ENCODE data around the gene ANKRD10.

Gene ANKRD10

GRCh38 chr13:110916301-110917142 lies 1.7 kb upstream of the ANKRD10 start:
- in situ Hi-C loops (cut with MboI; ENCODE audit: low sequenced_read_pairs), result no loop called here

- in situ Hi-C loops (cut with MboI; ENCODE audit: low sequenced_read_pairs), result no loop called here
Observed at GRCh38 chr13:110915874-110916206, 971 bp upstream of the ANKRD10 start.

DNA sequence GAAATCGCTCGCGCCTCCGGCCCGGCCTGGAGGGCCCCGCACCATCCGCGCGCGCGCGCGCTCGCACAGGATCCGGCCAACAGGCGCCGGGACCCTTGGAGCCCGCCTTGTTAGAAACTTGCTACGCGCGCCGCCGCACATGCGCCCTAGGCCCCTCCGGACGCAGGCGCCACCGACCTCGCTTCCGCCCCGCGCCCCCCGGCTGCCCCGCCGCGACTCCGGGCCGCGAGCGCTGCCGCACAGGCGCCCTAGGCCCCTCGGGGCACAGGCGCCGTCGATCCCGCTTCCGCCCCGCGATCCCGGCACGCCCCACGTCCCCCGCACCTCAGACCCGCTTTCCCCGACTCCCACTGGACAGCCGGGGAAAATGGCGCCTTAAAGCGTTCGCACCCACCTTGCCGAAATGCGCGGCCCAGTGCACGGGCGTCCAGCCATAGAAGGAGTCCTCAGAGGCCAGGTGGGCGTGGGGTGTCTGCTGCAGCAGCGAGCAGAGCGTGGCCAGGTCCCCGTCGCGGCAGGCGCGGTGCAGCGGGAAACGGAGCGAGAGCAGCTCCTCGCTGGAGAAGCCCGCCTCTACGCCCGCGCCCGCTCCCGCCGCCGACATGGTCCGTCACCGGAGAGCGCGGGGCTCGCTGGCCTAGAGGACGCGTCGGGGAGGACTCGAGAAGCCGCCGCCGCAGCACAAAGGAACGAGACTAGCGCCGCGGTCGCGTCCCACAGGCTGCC lies 375 bp downstream of the ANKRD10 start:
- in situ Hi-C loops (cut with MboI; ENCODE audit: low sequenced_read_pairs), result no loop called here

DNA sequence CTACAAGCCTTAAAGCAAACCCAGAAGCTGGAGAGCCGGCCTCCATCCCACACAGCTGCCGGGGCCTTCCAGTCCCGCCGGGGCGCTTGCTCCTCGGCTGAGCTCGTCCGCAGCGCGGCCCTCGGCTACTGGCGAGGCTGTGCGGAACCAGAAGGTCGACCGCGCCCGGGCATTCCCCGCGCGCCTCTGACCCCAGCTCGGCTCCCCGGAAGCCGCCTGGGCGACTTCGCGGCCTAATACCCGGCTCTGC lies 863 bp downstream of the ANKRD10 start:
- in situ Hi-C loops (cut with MboI; ENCODE audit: low sequenced_read_pairs), result no loop called here

- in situ Hi-C loops (cut with MboI; ENCODE audit: low sequenced_read_pairs), result no loop called here
Observed at GRCh38 chr13:110913322-110914080, 1.4 kb downstream of the ANKRD10 start.

GRCh38 chr13:110912651-110913051 lies 2.2 kb downstream of the ANKRD10 start:
- in situ Hi-C loops (cut with MboI; ENCODE audit: low sequenced_read_pairs), result no loop called here

DNA sequence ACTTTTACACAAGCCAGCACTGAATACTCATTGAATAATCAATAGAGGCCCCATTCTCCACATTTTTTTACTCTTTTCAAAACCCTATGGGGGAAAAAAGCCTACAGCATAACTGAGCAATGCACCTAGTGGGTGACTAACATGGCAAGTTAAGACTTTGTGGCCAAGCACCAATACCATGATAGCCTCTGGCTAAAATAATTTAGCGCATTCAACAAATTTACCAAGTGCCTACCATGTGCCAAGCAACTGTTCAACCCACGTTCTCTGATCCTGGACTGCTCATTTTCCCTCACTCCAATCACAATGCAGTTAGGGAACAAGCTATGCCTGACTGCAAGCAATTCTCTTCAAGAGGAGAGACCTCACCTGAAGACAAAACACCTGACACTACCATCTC lies 3.0 kb downstream of the ANKRD10 start:
- in situ Hi-C loops (cut with MboI; ENCODE audit: low sequenced_read_pairs), result no loop called here

DNA sequence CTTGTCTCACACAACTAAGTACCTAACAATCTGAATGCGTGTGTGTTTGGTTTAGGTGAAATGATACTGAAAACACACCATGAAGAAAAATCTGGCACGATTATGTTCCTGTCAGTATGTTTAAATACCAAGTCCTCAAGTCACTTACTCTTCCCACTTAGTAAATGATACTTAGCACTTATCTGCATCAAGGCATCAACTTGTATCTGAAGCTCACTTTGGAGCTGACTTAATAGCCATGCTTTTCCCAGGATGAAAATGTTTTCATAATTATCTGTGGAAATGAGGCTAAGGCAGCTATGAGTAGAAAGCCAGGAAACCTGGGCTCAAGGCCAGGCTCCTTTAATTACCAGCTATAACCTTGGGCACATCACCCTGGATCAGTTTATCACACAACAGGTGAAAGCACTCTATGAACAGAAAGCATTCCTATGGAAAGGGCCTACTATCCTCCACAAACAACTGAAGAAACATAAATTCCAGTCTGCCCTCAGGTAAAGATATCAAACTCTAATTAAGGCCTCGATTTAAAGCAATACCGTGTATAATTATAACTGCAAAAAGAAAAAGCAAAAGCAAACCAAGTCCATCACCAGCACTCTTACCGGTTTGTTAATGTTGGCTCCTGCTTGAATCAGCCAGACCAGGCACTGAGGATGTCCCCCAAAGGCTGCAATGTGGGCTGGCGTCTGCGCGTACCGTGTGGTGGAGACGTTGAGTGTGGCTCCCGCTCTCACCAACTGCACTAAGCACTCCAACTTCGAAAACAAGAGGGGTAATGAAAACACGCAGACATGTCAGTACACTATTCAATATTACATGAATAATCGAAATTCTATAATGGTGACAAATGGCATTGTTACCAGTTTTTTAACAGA lies 4.6 kb downstream of the ANKRD10 start:
- in situ Hi-C loops (cut with MboI; ENCODE audit: low sequenced_read_pairs), result no loop called here

- in situ Hi-C loops (cut with MboI; ENCODE audit: low sequenced_read_pairs), result no loop called here
Observed at GRCh38 chr13:110907951-110908898, 6.6 kb downstream of the ANKRD10 start.

DNA sequence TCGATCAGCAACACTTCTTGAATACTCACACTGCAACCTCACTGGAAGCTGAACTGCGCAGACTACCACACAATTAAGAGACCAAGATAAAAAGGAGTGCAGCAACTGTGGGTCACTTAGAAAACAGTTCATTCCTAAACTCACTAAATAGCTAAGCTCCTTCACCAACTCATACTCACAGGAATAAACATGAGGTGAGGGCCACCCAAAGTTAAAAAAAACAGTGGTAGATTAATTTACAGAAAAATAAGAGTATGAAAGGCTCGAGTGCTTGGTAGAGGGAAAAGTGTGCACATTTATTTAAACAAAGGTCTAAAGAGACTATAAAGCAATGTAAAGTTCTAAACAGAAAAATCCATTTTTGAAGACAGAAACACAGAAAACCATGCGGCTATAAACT lies 7.6 kb downstream of the ANKRD10 start:
- in situ Hi-C loops (cut with MboI; ENCODE audit: low sequenced_read_pairs), result no loop called here

DNA sequence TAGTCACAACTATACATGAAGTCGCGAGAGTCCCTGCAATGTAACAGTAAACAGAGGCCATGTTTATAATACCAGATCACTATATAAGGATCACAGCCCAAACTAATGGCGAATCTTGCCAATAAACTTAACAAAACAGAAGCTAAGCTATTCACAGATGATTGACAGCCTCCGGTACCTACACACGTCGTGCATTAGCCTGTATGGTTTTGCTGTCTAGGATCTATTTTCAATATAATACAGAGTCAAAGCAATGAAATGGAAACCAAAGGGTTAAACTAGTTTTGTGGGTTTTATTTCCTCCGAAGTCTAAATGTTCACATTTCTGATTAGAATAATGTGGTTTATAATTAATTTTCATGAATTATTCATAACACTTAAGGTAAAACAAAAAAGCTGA lies 10.1 kb downstream of the ANKRD10 start:
- in situ Hi-C loops (cut with MboI; ENCODE audit: low sequenced_read_pairs), result no loop called here

GRCh38 chr13:110902370-110902769 lies 12.5 kb downstream of the ANKRD10 start:
- in situ Hi-C loops (cut with MboI; ENCODE audit: low sequenced_read_pairs), result no loop called here

DNA sequence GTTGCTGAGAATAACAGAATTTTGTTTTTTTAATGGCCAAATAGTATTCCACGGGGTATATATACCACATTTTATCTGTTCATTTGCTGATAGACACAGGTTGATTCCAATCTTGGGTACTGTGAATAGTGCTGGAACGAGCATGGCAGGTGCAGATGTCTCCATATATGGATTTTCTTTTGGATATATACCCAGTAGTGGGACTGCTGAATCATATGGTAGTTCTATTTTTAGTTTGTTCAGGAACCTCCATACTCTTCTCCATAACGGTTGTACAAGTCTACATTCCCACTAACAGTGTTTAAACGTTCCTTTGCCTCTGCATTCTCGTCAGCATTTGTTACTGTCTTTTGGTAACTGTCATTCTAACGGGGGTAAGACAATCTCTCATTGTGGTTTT lies 17.3 kb downstream of the ANKRD10 start:
- in situ Hi-C loops (cut with MboI; ENCODE audit: low sequenced_read_pairs), result no loop called here

- in situ Hi-C loops (cut with MboI; ENCODE audit: low sequenced_read_pairs), result no loop called here
Observed at GRCh38 chr13:110897014-110897413, 17.9 kb downstream of the ANKRD10 start.

GRCh38 chr13:110894086-110894485 lies 20.8 kb downstream of the ANKRD10 start:
- in situ Hi-C loops (cut with MboI; ENCODE audit: low sequenced_read_pairs), result no loop called here

DNA sequence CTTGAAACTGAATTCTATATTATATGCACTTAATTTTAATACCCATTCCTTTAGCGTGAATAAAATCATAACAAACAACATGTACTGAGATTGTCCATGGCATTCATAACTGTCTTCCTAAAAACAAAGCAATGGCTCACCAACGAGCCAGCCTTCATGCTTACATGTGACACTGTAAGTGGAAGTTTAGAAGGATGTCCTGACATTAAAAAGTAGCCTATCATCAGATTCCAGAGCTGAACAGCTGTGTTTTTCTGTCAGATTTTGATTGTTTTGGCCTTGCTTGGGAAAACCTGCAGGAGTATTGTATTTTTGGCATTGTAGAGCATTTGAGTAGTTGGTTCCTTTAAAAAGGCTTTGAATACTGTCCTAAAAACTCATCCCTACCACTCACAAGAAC lies 21.3 kb downstream of the ANKRD10 start:
- in situ Hi-C loops (cut with MboI; ENCODE audit: low sequenced_read_pairs), result no loop called here

DNA sequence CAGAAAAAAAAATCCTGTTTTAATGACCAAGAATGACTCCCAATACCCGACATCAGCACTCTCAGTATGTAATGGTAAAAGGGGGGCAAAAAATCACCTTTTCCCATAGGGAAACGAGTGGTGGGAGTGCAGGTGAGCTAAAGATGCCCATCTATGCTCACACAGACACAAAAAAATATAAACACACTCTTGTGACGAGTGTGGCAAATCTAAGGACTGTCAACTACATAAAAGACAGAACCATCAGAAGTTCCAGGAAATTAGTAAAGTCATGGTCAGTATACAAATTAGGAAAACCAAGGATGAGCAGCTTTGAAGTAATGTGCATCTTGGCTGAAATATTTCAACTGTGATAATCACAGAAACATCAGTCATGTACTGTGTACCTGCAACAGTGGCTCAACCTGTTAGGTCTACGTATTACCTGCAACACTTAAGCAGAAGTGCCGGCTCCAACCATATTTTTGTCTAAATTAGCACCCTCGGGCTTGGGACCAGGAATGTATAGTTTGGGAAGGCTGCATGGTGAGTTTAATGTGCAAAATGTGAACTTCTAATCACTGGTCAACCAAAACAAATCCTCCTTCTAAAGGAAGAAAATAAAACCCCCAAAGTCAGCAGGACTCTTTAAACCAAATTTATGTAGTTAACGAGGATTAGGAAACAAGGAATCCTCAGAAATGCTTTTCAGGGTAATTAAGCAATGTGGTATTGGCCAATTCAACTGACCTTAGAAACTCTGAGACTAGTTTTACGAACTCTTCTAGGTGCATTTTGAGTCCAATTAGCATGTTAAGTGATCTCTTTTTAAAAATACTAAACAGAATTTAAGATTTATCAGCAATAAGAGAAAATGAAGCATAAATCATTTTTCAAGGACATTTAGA lies 24.3 kb downstream of the ANKRD10 start:
- in situ Hi-C loops (cut with MboI; ENCODE audit: low sequenced_read_pairs), result no loop called here

DNA sequence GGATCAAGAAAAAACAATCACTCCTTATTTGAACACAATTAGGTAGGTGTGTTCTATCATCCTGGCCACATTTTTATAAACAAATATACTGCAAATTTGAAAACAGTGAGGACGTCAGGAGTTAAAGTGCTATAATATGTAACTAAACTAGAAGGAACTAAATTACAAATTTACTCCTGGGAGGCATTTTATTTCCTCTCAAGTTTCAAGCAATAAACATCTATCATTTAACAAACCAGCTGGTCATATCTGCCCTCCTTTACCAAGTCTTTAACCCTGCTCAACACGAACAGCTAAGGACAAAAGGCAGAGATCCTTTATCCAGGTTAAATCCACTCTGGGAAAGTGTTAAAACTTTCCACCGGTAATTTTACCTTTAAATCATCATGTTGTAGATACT lies 26.5 kb downstream of the ANKRD10 start:
- in situ Hi-C loops (cut with MboI; ENCODE audit: low sequenced_read_pairs), result no loop called here

Measured in HL-60/S4 (cell line).